WTC11 (cell line): Measurements from ENCODE around the gene CD96.

Experiments
- ATF1 ChIP-seq: sonication (generic); formaldehyde crosslinking; IDR thresholded peaks from 2 replicates; pipeline ENCODE4 v1.8.1; 2023; ENCODE audit warnings: mild to moderate bottlenecking, moderate library complexity, missing genetic modification reagents
- GRHL2 ChIP-seq: fragments of 250-450 bp; sonication (Bioruptor Pico); IDR thresholded peaks from 2 replicates; pipeline ENCODE4 v1.8.0; 2022; ENCODE audit warnings: mild to moderate bottlenecking, moderate library complexity; ENCODE audit not compliant: insufficient replicate concordance, severe bottlenecking
- ZBTB21 ChIP-seq: sonication (generic); formaldehyde crosslinking; IDR thresholded peaks from 2 replicates; pipeline ENCODE4 v1.8.1; 2023; ENCODE audit warnings: mild to moderate bottlenecking, missing genetic modification reagents, borderline replicate concordance
- TF ChIP-seq, protein P1 (sequence below): fragments of 200-600 bp; IDR thresholded peaks from 2 replicates; pipeline ENCODE4 v1.8.0; 2022; ENCODE audit warnings: antibody characterized with exemption
- TF ChIP-seq, protein P2 (sequence below): fragments of 250-450 bp; sonication (Bioruptor Pico); conservative IDR thresholded peaks from 2 replicates; pipeline ENCODE4 v1.9.0; 2021; ENCODE audit warnings: mild to moderate bottlenecking

DNA sequence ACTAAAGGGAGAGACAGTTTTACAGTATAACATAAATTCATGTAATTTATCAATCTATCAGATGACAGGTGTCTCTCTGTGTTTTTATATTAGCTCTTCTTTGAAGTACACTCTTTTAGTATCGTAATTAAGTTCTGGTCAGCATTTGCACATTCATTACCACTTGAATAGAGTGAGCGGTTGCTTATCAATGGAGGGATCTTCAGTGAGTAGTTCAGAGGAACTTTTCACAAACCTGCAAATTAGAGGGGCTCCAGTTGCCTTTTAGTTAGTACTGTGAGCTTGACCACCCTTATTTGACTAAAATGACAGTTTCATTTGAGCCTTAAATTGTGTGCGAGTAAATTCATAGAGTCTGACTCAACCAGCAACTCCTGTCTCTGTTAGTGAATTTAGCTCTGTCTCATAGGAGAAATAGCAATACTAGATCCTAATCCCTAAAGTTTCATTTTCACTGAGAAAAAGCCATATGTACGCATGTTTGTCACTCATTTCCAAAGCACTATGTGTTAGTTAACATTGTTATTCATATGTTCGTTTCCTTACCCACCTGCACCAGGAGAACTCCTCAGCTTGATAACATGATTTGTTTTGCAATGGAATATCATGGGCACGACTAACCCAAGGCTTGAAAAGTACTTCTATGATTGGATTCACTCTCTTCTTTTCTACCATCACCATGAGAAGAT is 110.6 kb downstream of the CD96 start:
- no peak for TF ChIP-seq ATF1 (CRISPR knock-in tag)
- no peak for TF ChIP-seq GRHL2 (CRISPR knock-in tag)
- TF ChIP-seq, protein P1, sequence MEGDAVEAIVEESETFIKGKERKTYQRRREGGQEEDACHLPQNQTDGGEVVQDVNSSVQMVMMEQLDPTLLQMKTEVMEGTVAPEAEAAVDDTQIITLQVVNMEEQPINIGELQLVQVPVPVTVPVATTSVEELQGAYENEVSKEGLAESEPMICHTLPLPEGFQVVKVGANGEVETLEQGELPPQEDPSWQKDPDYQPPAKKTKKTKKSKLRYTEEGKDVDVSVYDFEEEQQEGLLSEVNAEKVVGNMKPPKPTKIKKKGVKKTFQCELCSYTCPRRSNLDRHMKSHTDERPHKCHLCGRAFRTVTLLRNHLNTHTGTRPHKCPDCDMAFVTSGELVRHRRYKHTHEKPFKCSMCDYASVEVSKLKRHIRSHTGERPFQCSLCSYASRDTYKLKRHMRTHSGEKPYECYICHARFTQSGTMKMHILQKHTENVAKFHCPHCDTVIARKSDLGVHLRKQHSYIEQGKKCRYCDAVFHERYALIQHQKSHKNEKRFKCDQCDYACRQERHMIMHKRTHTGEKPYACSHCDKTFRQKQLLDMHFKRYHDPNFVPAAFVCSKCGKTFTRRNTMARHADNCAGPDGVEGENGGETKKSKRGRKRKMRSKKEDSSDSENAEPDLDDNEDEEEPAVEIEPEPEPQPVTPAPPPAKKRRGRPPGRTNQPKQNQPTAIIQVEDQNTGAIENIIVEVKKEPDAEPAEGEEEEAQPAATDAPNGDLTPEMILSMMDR, result no peak
- TF ChIP-seq ZBTB21, result no peak
- TF ChIP-seq, protein P2, sequence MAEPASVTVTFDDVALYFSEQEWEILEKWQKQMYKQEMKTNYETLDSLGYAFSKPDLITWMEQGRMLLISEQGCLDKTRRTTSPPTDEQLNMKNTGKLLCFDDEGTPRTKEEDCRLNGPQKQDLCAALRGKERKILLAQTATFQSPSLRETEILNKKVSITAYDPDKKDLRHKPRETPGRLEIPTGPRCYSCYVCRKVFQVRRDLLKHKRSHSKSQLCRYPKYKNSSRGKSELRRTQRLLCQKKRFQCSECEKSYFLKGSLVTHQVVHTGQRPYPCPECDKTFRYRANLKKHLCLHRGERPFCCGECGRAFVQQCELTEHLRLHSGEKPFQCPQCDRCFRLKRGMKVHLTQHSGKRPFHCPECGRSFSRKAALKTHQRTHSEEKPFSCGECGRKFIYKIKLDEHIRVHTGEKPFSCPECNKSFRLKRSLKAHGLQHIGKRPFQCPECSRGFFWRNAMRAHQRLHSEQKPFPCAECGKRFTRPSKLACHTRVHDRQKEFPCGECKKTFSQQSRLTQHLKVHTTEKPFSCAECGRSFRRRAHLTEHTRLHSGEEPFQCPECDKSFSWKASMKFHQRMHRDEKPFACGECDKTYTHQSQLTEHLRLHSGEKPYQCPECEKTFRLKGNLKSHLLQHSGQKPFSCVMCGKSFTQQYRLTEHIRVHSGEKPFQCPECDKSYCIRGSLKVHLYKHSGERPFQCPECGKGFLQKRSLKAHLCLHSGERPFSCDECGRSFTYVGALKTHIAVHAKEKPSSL, result no peak
